Lower lobe of right lung (tissue), 2 donors: ENCODE data around the gene MYL3. TPM values are rescaled to one million over a fixed set of nuclear protein-coding genes. Genes with fewer than 3 reads are reported as not detected.

ENCODE experiments used
- ATAC-seq, 2 donors: fragments of 200-7000 bp; cut with Tn5 transposase; one replicate each; pipeline ENCODE4 v1.9.1; 2020 to 2022; ENCODE audit warnings: mild to moderate bottlenecking in 2 of 2, moderate library complexity in 2 of 2
- DNase-seq: peaks from one replicate; pipeline ENCODE4 v3.0.0-alpha.2; 2020
- H3K27ac ChIP-seq: fragments of 200-600 bp; one replicate; pipeline ENCODE4 v1.8.0; 2022
- H3K27me3 ChIP-seq: fragments of 200-600 bp; one replicate; pipeline ENCODE4 v1.8.0; 2022; ENCODE audit warnings: low read depth
- H3K36me3 ChIP-seq: fragments of 200-600 bp; one replicate; pipeline ENCODE4 v1.8.0; 2022; ENCODE audit warnings: mild to moderate bottlenecking
- H3K4me1 ChIP-seq: fragments of 200-600 bp; one replicate; pipeline ENCODE4 v1.8.0; 2022
- H3K4me3 ChIP-seq: fragments of 200-600 bp; one replicate; pipeline ENCODE4 v1.8.0; 2022; ENCODE audit warnings: mild to moderate bottlenecking
- H3K9me3 ChIP-seq: fragments of 200-600 bp; one replicate; pipeline ENCODE4 v1.8.0; 2022
- CTCF ChIP-seq: fragments of 200-600 bp; IDR thresholded peaks from one replicate; pipeline ENCODE4 v1.8.0; 2022; ENCODE audit warnings: antibody characterized with exemption, mild to moderate bottlenecking
- intact Hi-C: fragments of 100-400 bp; cut with DNase I; formaldehyde crosslinking; loops from one replicate; pipeline ENCODE4 v1.11.0; 2022
- total RNA-seq: library from RNA; stranded (reverse); fragmentation: NEBNext Ultra II Directional; extraction: Animal tissue kit (Norgen Biotek cat#: 25700); gene quantifications from one replicate; pipeline ENCODE4 v1.2.1, GENCODE V29; 2021
- donor health status: DM: no; HTN: yes; CAD: no; lungs with severe emphysema.

The MYL3 gene
- total RNA-seq, 1 donor from 2014 or later, result 2.0 TPM

DNA sequence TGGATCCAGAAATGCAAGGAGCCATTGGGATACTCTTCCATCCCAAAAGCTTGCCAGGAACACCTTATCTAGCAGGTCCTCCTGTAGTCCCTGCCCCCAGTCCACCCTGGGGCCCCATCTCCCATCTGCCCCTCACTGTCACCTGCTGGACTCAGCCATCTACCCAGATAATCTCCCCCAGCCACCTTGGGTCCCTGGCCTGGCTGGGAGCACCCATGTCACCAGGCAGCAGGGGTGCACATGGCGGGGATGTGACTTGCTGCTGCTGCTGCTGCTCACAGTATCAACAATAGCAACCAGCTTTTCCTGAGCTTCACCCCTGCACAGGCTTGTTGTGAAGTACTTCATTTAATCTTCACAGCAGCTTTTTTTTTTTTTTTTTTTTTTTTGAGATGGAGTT lies 26.9 kb upstream of the MYL3 start:
- Histone ChIP-seq H3K27me3 (peaks cover 7% of the 10 kb centered on the region), H3K4me1 (peaks cover 25% of the 10 kb centered on the region), H3K36me3 (no peaks in the 10 kb centered on the region), H3K4me3 (no peak overlapping the region), H3K27ac (no peak overlapping the region), H3K9me3 (no peaks in the 10 kb centered on the region)
- TF ChIP-seq CTCF, result no peak
- ATAC-seq, result no peak
- intact Hi-C loops, result loop anchor here (10.0 kb wide), 1 partner anchor 185 kb away; the partner anchor contains the start of gene TMIE
- DNase-seq, result no peak

DNA sequence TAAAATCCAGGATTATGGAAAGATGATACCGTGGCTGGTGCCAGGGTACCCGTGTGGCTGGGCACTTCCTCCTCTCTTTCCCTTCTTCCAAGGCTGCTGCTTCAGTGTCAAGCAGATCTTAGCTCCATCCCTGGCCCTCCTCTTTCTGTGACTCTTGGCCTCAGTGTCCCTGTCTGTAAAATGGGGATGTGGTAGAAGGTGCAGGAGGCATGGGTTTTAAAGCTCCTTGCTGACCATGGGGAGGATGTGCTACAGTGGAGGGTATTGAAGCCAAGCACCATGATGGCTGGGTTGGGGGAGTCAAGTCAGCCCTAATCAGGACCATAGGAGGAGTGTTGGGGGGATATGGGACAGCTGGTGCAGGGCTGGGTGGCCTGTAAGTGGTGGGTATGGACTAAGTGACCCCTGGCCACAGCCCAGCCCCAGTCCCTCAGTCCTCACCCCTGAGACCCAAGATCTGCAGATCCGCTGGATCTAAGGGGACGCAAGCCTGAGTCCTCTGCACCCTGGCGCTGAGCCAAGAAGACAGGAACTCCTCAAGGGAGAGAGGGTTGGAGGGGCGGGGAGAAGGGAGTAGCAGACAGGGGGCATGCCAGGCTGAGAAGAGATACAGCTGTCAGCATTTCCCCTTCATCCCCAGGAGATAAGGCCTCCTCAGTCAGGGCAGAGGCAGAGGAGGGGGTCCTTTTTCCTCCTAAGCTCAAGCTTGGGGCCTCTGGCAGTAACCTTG lies 26.3 kb upstream of the MYL3 start:
- no peak for TF ChIP-seq CTCF
- Histone ChIP-seq H3K27me3 (peaks cover 9% of the 10 kb centered on the region), H3K27ac (no peak overlapping the region), H3K4me3 (no peak overlapping the region), H3K4me1 (peaks cover 25% of the 10 kb centered on the region), H3K36me3 (no peaks in the 10 kb centered on the region), H3K9me3 (no peaks in the 10 kb centered on the region)
- no peak for ATAC-seq
- DNase-seq, result no peak
- intact Hi-C loops, result loop anchor here (10.0 kb wide), 1 partner anchor 185 kb away; the partner anchor contains the start of gene TMIE

DNA sequence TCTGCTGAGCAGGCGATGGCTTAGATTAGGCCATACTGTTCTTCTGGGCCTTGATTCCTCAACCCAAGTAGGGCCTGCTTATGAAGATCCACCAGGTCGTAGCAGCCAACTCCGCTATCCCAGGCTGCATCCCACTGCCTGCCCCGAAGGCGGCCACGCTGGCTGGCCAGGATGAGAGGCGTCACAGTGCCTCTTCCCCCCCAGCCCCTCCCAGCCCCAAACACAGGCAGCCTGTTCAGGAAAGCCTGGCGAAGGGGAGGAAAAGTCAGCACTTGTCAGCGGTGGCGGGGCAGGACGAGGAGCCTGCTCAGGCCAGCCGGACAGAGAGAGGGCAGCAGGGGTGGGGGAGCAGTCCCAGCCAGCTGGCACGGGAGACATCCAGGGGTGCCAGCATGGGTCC lies 25.5 kb upstream of the MYL3 start:
- no peak for DNase-seq
- H3K4me3 ChIP-seq, result no peak overlapping the region
- no peak for ATAC-seq

DNA sequence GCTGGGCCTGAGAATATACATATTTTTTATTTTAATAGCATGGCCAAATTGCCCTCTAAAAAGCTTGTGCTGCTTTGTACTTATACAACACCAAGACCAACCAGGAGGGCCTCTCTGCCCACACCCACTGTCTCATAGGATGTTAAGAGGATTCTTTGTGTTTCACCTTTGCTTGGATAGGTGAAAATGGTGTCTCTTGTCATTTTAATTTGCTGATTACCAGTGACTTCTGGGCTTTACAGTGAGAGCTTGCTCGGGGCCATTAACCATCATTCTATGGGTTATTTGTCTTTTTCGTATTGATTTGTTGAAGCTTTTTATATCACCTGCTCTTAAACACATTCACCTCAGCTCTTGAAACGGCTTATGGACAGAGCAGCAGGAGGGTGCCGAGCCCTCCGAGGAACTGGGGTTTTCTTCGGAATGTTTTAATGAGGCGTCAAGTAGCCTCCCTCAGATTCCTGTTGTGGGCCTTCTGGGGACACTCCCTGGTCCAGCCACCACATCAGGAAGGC lies 24.8 kb upstream of the MYL3 start:
- Histone ChIP-seq H3K4me3 (no peak overlapping the region), H3K4me1 (peaks cover 33% of the 10 kb centered on the region), H3K27ac (no peak overlapping the region), H3K27me3 (peaks cover 23% of the 10 kb centered on the region), H3K9me3 (no peaks in the 10 kb centered on the region), H3K36me3 (no peaks in the 10 kb centered on the region)
- TF ChIP-seq CTCF, result no peak
- intact Hi-C loops, result no loop called here
- DNase-seq (no peak), ATAC-seq (no peak)

More for the DNA sequence above, 25.5 kb upstream of the MYL3 start:
- H3K27ac ChIP-seq, result no peak overlapping the region
- peaks cover 18% of the 10 kb centered on the region for H3K27me3 ChIP-seq
- no peak for TF ChIP-seq CTCF
- no peaks in the 10 kb centered on the region for H3K9me3 ChIP-seq
- no peaks in the 10 kb centered on the region for H3K36me3 ChIP-seq
- intact Hi-C loops, result no loop called here
- H3K4me1 ChIP-seq, result peaks cover 29% of the 10 kb centered on the region

DNA sequence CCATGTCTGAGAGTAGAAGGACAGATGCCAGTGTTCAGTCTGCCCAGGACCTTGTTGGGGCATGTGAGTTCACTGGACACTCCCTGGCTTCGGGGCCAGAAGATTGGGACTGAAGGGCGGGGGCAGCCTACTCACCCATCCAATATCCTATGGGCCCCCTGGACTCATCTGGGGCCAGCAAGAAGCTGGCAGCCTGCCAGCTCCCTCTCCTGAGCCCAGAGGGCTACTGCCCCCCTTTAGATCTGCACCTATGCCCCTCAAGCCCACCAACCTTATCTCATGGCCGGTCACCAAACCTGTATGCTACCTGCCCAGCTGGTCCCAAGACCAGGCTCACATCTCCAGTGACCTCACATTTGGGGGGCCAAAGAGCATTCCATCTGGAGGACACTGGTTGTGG lies 22.4 kb upstream of the MYL3 start:
- H3K9me3 ChIP-seq, result no peaks in the 10 kb centered on the region
- ATAC-seq, result no peak
- H3K27ac ChIP-seq, result no peak overlapping the region
- DNase-seq, result no peak
- H3K27me3 ChIP-seq, result peaks cover 40% of the 10 kb centered on the region
- H3K4me3 ChIP-seq, result no peak overlapping the region
- peaks cover 30% of the 10 kb centered on the region for H3K4me1 ChIP-seq
- intact Hi-C loops, result no loop called here
- H3K36me3 ChIP-seq, result no peaks in the 10 kb centered on the region
- TF ChIP-seq CTCF, result no peak
